SK-N-MC (cell line): ENCODE data around the gene CACHD1.

Source experiments
- DNase-seq: peaks from one replicate; pipeline ENCODE4 v3.0.0-alpha.2; 2011; ENCODE audit warnings: low read depth, low spot score
- H3K27ac ChIP-seq: fragments of 200-600 bp; sonication (generic); 2 replicates; pipeline ENCODE4 v1.5.1; 2016; ENCODE audit warnings: mixed run types
- H3K36me3 ChIP-seq: fragments of 200-600 bp; sonication (generic); 2 replicates; pipeline ENCODE4 v1.6.1; 2017; ENCODE audit warnings: antibody characterized with exemption, low read length, mixed read lengths; ENCODE audit not compliant: insufficient read depth
- H3K4me3 ChIP-seq: fragments of 200-600 bp; sonication (generic); 2 replicates; pipeline ENCODE4 v1.5.1; 2016
- H3K9ac ChIP-seq: fragments of 200-600 bp; sonication (generic); 2 replicates; pipeline ENCODE4 v1.8.0; 2017; ENCODE audit warnings: mixed run types, mixed read lengths; ENCODE audit not compliant: insufficient read length
- H3K9me3 ChIP-seq: fragments of 200-600 bp; sonication (generic); 2 replicates; pipeline ENCODE4 v1.6.1; 2017; ENCODE audit warnings: low read depth, mild to moderate bottlenecking, antibody characterized with exemption, low read length, moderate library complexity, mixed read lengths
- EZH2 ChIP-seq: fragments of 200-600 bp; sonication (generic); IDR thresholded peaks from one replicate; pipeline ENCODE4 v1.6.1; 2017; ENCODE audit warnings: antibody characterized with exemption
- FOXP2 ChIP-seq: optimal IDR thresholded peaks from 2 replicates; pipeline ENCODE3; 2011; ENCODE audit warnings: mild to moderate bottlenecking, moderate library complexity; ENCODE audit not compliant: insufficient read depth; ENCODE audit errors: extremely low read length, control extremely low read depth
- POLR2AphosphoS5 ChIP-seq: IDR thresholded peaks from 2 replicates; pipeline ENCODE4 v1.6.1; 2012; ENCODE audit warnings: mild to moderate bottlenecking, low read depth, low read length, borderline replicate concordance

Gene CACHD1

GRCh38 chr1:64545118-64545843 lies 75.4 kb downstream of the CACHD1 start:
- TF ChIP-seq EZH2, result no peak
- no peak for TF ChIP-seq POLR2AphosphoS5
- no peak for TF ChIP-seq FOXP2
- Histone ChIP-seq H3K36me3 (no peaks in the 10 kb centered on the region), H3K4me3 (no peak overlapping the region), H3K9me3 (no peaks in the 10 kb centered on the region), H3K9ac (no peak overlapping the region), H3K27ac (no peak overlapping the region)
- DNase-seq, result no peak

- TF ChIP-seq FOXP2 (no peak), EZH2 (no peak), POLR2AphosphoS5 (no peak)
- DNase-seq, result no peak
- no peak overlapping the region for H3K9ac ChIP-seq
- H3K4me3 ChIP-seq, result no peak overlapping the region
- no peaks in the 10 kb centered on the region for H3K9me3 ChIP-seq
- no peaks in the 10 kb centered on the region for H3K36me3 ChIP-seq
- H3K27ac ChIP-seq, result no peak overlapping the region
Observed at GRCh38 chr1:64546013-64546412, 76.1 kb downstream of the CACHD1 start.

- Histone ChIP-seq H3K9ac (no peak overlapping the region), H3K27ac (peak overlapping the region; percentile 28; the same call in 1 of the 2 replicates), H3K36me3 (peaks cover 16% of the 10 kb centered on the region), H3K4me3 (no peak overlapping the region), H3K9me3 (no peaks in the 10 kb centered on the region)
- TF ChIP-seq EZH2, result no peak
- no peak for TF ChIP-seq FOXP2
- TF ChIP-seq POLR2AphosphoS5, result no peak
- DNase-seq, result no peak
Observed at GRCh38 chr1:64549464-64550239, 79.7 kb downstream of the CACHD1 start.

- H3K36me3 ChIP-seq, result peaks cover 17% of the 10 kb centered on the region
Observed at GRCh38 chr1:64550510-64550909, 80.6 kb downstream of the CACHD1 start.

GRCh38 chr1:64550946-64551605 lies 81.1 kb downstream of the CACHD1 start:
- no peaks in the 10 kb centered on the region for H3K9me3 ChIP-seq
- H3K9ac ChIP-seq, result no peak overlapping the region
- no peak for DNase-seq
- H3K36me3 ChIP-seq, result peaks cover 22% of the 10 kb centered on the region
- H3K27ac ChIP-seq, result peak overlapping the region; percentile 47
- no peak overlapping the region for H3K4me3 ChIP-seq
- TF ChIP-seq EZH2, result no peak
- TF ChIP-seq POLR2AphosphoS5, result no peak
- TF ChIP-seq FOXP2, result no peak

More at GRCh38 chr1:64550510-64550909, 80.6 kb downstream of the CACHD1 start:
- TF ChIP-seq POLR2AphosphoS5 (no peak), EZH2 (no peak), FOXP2 (no peak)
- H3K27ac ChIP-seq, result no peak overlapping the region
- no peak overlapping the region for H3K4me3 ChIP-seq
- H3K9me3 ChIP-seq, result no peaks in the 10 kb centered on the region
- DNase-seq, result no peak
- no peak overlapping the region for H3K9ac ChIP-seq

GRCh38 chr1:64553285-64553684 lies 83.4 kb downstream of the CACHD1 start:
- Histone ChIP-seq H3K9me3 (no peaks in the 10 kb centered on the region; the same call in 1 of the 2 replicates), H3K36me3 (peaks cover 36% of the 10 kb centered on the region), H3K9ac (no peak overlapping the region), H3K4me3 (no peak overlapping the region), H3K27ac (no peak overlapping the region)
- TF ChIP-seq FOXP2 (no peak), EZH2 (no peak), POLR2AphosphoS5 (no peak)
- DNase-seq, result no peak

GRCh38 chr1:64555947-64556346 lies 86.0 kb downstream of the CACHD1 start:
- H3K36me3 ChIP-seq, result peaks cover 48% of the 10 kb centered on the region
- TF ChIP-seq FOXP2, result no peak
- no peak for TF ChIP-seq EZH2
- TF ChIP-seq POLR2AphosphoS5, result no peak
- H3K27ac ChIP-seq, result 0 out of 2 replicates have a peak overlapping the region, but pooled peaks have one; percentile 3
- no peak overlapping the region for H3K9ac ChIP-seq
- no peak overlapping the region for H3K4me3 ChIP-seq
- no peaks in the 10 kb centered on the region; the same call in 1 of the 2 replicates for H3K9me3 ChIP-seq
- no peak for DNase-seq

- TF ChIP-seq EZH2 (no peak), POLR2AphosphoS5 (no peak), FOXP2 (no peak)
- Histone ChIP-seq H3K4me3 (no peak overlapping the region), H3K36me3 (peaks cover 26% of the 10 kb centered on the region), H3K9me3 (peaks cover 5% of the 10 kb centered on the region; the same call in 1 of the 2 replicates), H3K9ac (no peak overlapping the region), H3K27ac (no peak overlapping the region)
- DNase-seq, result no peak
Observed at GRCh38 chr1:64561993-64562392, 92.1 kb downstream of the CACHD1 start.
